GM23338 (cell line): ENCODE results near the gene SELENOO. TPM values are rescaled to one million over a fixed set of nuclear protein-coding genes. Genes with fewer than 3 reads are reported as not detected.

Source experiments
- ATAC-seq: fragments of 200-7000 bp; cut with Tn5 transposase; 3 replicates; pipeline ENCODE4 v1.9.1; 2020
- DNase-seq: peaks from one replicate; pipeline ENCODE4 v3.0.0-alpha.2; 2015; ENCODE audit warnings: low spot score
- H2AFZ ChIP-seq: fragments of 200-600 bp; sonication (generic); 2 replicates; pipeline ENCODE4 v1.8.0; 2016; ENCODE audit warnings: antibody characterized with exemption, mild to moderate bottlenecking, moderate library complexity
- H3F3A ChIP-seq: fragments of 200-600 bp; sonication (generic); replicated peaks from 2 replicates; pipeline ENCODE4 v1.8.0; 2017; ENCODE audit warnings: antibody characterized with exemption, mixed run types, low read depth
- H3K27ac ChIP-seq: fragments of 200-600 bp; sonication (generic); 2 replicates; pipeline ENCODE4 v1.6.1; 2016; ENCODE audit warnings: low read depth
- H3K27me3 ChIP-seq: fragments of 200-600 bp; sonication (generic); 2 replicates; pipeline ENCODE4 v1.8.0; 2016; ENCODE audit warnings: mild to moderate bottlenecking, mixed run types, moderate library complexity; ENCODE audit not compliant: insufficient read depth
- H3K36me3 ChIP-seq: fragments of 200-600 bp; sonication (generic); 2 replicates; pipeline ENCODE4 v1.8.0; 2016; ENCODE audit warnings: mild to moderate bottlenecking; ENCODE audit not compliant: insufficient read depth
- H3K4me1 ChIP-seq: fragments of 200-600 bp; sonication (generic); 2 replicates; pipeline ENCODE4 v1.8.0; 2016; ENCODE audit warnings: mild to moderate bottlenecking, moderate library complexity; ENCODE audit not compliant: insufficient read depth
- H3K4me2 ChIP-seq: fragments of 200-600 bp; sonication (generic); 2 replicates; pipeline ENCODE4 v1.7.1; 2017; ENCODE audit warnings: mixed run types
- H3K4me3 ChIP-seq: fragments of 200-600 bp; sonication (generic); 2 replicates; pipeline ENCODE4 v1.6.1; 2016; ENCODE audit warnings: mixed run types
- H3K79me2 ChIP-seq: fragments of 200-600 bp; sonication (generic); replicated peaks from 2 replicates; pipeline ENCODE4 v1.8.0; 2017; ENCODE audit warnings: mild to moderate bottlenecking; ENCODE audit not compliant: insufficient read depth
- H3K9me2 ChIP-seq: fragments of 200-600 bp; sonication (generic); 2 replicates; pipeline ENCODE4 v1.8.0; 2017; ENCODE audit not compliant: insufficient read depth
- H4K20me1 ChIP-seq: fragments of 200-600 bp; sonication (generic); replicated peaks from 2 replicates; pipeline ENCODE4 v1.8.0; 2017; ENCODE audit warnings: mild to moderate bottlenecking; ENCODE audit not compliant: insufficient read depth
- H3K27ac Mint-ChIP-seq: 2 replicates; pipeline ENCODE4 v1.8.0; 2020; ENCODE audit warnings: inconsistent platforms, mild to moderate bottlenecking, moderate library complexity, mixed read lengths
- H3K27me3 Mint-ChIP-seq: 3 replicates; pipeline ENCODE4 v1.8.0; 2022; ENCODE audit warnings: low read depth, mild to moderate bottlenecking, moderate library complexity, mixed read lengths, inconsistent platforms; ENCODE audit not compliant: insufficient read depth, poor library complexity
- H3K36me3 Mint-ChIP-seq: 3 replicates; pipeline ENCODE4 v1.8.0; 2021; ENCODE audit warnings: low read depth, mild to moderate bottlenecking, inconsistent platforms, moderate library complexity, mixed read lengths
- H3K4me1 Mint-ChIP-seq: 3 replicates; pipeline ENCODE4 v1.8.0; 2020; ENCODE audit warnings: mild to moderate bottlenecking, inconsistent platforms, mixed read lengths
- H3K4me3 Mint-ChIP-seq: 3 replicates; pipeline ENCODE4 v1.8.0; 2021; ENCODE audit warnings: moderate library complexity, mild to moderate bottlenecking, inconsistent platforms, mixed read lengths
- H3K9me3 Mint-ChIP-seq: 3 replicates; pipeline ENCODE4 v1.8.0; 2020; ENCODE audit warnings: moderate library complexity, mild to moderate bottlenecking, inconsistent platforms, mixed read lengths
- CREB1 ChIP-seq: fragments of 250-450 bp; sonication (Bioruptor Pico); IDR thresholded peaks from 2 replicates; pipeline ENCODE4 v1.5.0; 2020; ENCODE audit warnings: low read depth, mild to moderate bottlenecking, moderate library complexity
- CTCF ChIP-seq, 2 experiments: fragments of 200-600 bp in 1 of 2; sonication (generic) in 1 of 2; conservative IDR thresholded peaks; 2 replicates each; pipeline versions ENCODE4 v1.5.1 to v1.6.1; 2016 to 2017; ENCODE audit warnings: antibody characterized with exemption in 2 of 2, low read depth in 2 of 2, mild to moderate bottlenecking in 2 of 2, moderate library complexity in 1 of 2
- EZH2 ChIP-seq: fragments of 200-600 bp; sonication (generic); IDR thresholded peaks from one replicate; pipeline ENCODE4 v1.8.0; 2017; ENCODE audit warnings: antibody characterized with exemption, mild to moderate bottlenecking, low read depth; ENCODE audit not compliant: unreplicated experiment
- EZH2phosphoT487 ChIP-seq: fragments of 200-600 bp; sonication (generic); IDR thresholded peaks from one replicate; pipeline ENCODE4 v1.8.1; 2018; ENCODE audit warnings: antibody characterized with exemption; ENCODE audit not compliant: unreplicated experiment
- JUNB ChIP-seq: IDR thresholded peaks from one replicate; pipeline ENCODE4 v1.6.1; 2016; ENCODE audit warnings: antibody characterized with exemption; ENCODE audit not compliant: unreplicated experiment
- NANOG ChIP-seq: IDR thresholded peaks from 2 replicates; pipeline ENCODE4 v1.6.1; 2016; ENCODE audit warnings: antibody characterized with exemption, borderline replicate concordance
- POLR2AphosphoS5 ChIP-seq: IDR thresholded peaks from 2 replicates; pipeline ENCODE4 v1.6.1; 2016; ENCODE audit warnings: antibody characterized with exemption, low read depth
- STAT1 ChIP-seq: IDR thresholded peaks from one replicate; pipeline ENCODE4 v1.6.1; 2016; ENCODE audit warnings: antibody characterized with exemption; ENCODE audit not compliant: unreplicated experiment
- ZNF114 ChIP-seq: fragments of 250-450 bp; sonication (Bioruptor Pico); IDR thresholded peaks from 2 replicates; pipeline ENCODE4 v1.5.0; 2020; ENCODE audit warnings: mild to moderate bottlenecking, moderate library complexity
- ZNF331 ChIP-seq: fragments of 250-450 bp; sonication (Bioruptor Pico); IDR thresholded peaks from 2 replicates; pipeline ENCODE4 v1.5.0; 2020; ENCODE audit warnings: low read depth, mild to moderate bottlenecking, moderate library complexity
- polyA plus RNA-seq: library from polyadenylated mRNA; unstranded; fragments of >200 nt; fragmentation: Nextera tagmentation; extraction: Ambion mirVana; gene quantifications from 2 replicates; pipeline ENCODE4 v1.2.1, GENCODE V29; 2016
- total RNA-seq: library from RNA; depleted of rRNA; stranded (reverse); fragments of >200 nt; shearing (Covaris generic); gene quantifications from 2 replicates; pipeline ENCODE4 v1.2.3, GENCODE V29; 2014
- TF ChIP-seq, protein P1 (sequence below): IDR thresholded peaks from one replicate; pipeline ENCODE4 v1.6.1; 2018; ENCODE audit warnings: antibody characterized with exemption; ENCODE audit not compliant: unreplicated experiment
- TF ChIP-seq, protein P2 (sequence below): fragments of 250-450 bp; sonication (Bioruptor Pico); IDR thresholded peaks from 2 replicates; pipeline ENCODE4 v1.5.0; 2020; ENCODE audit warnings: mild to moderate bottlenecking, moderate library complexity
- TF ChIP-seq, protein P3 (sequence below): IDR thresholded peaks from 2 replicates; pipeline ENCODE4 v1.6.1; 2016; ENCODE audit warnings: antibody characterized with exemption

SELENOO gene
- total and polyA plus RNA-seq, 2 experiments from 2014 or later = 6.8 to 21.3 TPM

- Histone ChIP-seq H4K20me1 (no peaks in the 10 kb centered on the region), H3K79me2 (no peaks in the 10 kb centered on the region), H3K4me2 (no peak overlapping the region), H3K4me1 (peaks cover 9% of the 10 kb centered on the region), H3F3A (no peaks in the 10 kb centered on the region), H3K9me2 (no peaks in the 10 kb centered on the region), H3K4me3 (no peak overlapping the region), H3K27ac (no peak overlapping the region), H3K27me3 (0 out of 2 replicates have a peak, but pooled peaks cover 10% of the 10 kb centered on the region), H2AFZ (no peak overlapping the region), H3K36me3 (no peaks in the 10 kb centered on the region)
- TF ChIP-seq CTCF (conservative IDR thresholded peaks at IDR 0.05; ENCODE audit: low read depth in 2 of 2) (no peak), CREB1 (CRISPR knock-in tag) (no peak), STAT1 (no peak), ZNF331 (CRISPR knock-in tag) (no peak), NANOG (no peak), EZH2 (no peak), POLR2AphosphoS5 (no peak), EZH2phosphoT487 (no peak), ZNF114 (CRISPR knock-in tag) (no peak), JUNB (no peak)
- TF ChIP-seq, protein P1, sequence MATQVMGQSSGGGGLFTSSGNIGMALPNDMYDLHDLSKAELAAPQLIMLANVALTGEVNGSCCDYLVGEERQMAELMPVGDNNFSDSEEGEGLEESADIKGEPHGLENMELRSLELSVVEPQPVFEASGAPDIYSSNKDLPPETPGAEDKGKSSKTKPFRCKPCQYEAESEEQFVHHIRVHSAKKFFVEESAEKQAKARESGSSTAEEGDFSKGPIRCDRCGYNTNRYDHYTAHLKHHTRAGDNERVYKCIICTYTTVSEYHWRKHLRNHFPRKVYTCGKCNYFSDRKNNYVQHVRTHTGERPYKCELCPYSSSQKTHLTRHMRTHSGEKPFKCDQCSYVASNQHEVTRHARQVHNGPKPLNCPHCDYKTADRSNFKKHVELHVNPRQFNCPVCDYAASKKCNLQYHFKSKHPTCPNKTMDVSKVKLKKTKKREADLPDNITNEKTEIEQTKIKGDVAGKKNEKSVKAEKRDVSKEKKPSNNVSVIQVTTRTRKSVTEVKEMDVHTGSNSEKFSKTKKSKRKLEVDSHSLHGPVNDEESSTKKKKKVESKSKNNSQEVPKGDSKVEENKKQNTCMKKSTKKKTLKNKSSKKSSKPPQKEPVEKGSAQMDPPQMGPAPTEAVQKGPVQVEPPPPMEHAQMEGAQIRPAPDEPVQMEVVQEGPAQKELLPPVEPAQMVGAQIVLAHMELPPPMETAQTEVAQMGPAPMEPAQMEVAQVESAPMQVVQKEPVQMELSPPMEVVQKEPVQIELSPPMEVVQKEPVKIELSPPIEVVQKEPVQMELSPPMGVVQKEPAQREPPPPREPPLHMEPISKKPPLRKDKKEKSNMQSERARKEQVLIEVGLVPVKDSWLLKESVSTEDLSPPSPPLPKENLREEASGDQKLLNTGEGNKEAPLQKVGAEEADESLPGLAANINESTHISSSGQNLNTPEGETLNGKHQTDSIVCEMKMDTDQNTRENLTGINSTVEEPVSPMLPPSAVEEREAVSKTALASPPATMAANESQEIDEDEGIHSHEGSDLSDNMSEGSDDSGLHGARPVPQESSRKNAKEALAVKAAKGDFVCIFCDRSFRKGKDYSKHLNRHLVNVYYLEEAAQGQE = no peak
- TF ChIP-seq, protein P2, sequence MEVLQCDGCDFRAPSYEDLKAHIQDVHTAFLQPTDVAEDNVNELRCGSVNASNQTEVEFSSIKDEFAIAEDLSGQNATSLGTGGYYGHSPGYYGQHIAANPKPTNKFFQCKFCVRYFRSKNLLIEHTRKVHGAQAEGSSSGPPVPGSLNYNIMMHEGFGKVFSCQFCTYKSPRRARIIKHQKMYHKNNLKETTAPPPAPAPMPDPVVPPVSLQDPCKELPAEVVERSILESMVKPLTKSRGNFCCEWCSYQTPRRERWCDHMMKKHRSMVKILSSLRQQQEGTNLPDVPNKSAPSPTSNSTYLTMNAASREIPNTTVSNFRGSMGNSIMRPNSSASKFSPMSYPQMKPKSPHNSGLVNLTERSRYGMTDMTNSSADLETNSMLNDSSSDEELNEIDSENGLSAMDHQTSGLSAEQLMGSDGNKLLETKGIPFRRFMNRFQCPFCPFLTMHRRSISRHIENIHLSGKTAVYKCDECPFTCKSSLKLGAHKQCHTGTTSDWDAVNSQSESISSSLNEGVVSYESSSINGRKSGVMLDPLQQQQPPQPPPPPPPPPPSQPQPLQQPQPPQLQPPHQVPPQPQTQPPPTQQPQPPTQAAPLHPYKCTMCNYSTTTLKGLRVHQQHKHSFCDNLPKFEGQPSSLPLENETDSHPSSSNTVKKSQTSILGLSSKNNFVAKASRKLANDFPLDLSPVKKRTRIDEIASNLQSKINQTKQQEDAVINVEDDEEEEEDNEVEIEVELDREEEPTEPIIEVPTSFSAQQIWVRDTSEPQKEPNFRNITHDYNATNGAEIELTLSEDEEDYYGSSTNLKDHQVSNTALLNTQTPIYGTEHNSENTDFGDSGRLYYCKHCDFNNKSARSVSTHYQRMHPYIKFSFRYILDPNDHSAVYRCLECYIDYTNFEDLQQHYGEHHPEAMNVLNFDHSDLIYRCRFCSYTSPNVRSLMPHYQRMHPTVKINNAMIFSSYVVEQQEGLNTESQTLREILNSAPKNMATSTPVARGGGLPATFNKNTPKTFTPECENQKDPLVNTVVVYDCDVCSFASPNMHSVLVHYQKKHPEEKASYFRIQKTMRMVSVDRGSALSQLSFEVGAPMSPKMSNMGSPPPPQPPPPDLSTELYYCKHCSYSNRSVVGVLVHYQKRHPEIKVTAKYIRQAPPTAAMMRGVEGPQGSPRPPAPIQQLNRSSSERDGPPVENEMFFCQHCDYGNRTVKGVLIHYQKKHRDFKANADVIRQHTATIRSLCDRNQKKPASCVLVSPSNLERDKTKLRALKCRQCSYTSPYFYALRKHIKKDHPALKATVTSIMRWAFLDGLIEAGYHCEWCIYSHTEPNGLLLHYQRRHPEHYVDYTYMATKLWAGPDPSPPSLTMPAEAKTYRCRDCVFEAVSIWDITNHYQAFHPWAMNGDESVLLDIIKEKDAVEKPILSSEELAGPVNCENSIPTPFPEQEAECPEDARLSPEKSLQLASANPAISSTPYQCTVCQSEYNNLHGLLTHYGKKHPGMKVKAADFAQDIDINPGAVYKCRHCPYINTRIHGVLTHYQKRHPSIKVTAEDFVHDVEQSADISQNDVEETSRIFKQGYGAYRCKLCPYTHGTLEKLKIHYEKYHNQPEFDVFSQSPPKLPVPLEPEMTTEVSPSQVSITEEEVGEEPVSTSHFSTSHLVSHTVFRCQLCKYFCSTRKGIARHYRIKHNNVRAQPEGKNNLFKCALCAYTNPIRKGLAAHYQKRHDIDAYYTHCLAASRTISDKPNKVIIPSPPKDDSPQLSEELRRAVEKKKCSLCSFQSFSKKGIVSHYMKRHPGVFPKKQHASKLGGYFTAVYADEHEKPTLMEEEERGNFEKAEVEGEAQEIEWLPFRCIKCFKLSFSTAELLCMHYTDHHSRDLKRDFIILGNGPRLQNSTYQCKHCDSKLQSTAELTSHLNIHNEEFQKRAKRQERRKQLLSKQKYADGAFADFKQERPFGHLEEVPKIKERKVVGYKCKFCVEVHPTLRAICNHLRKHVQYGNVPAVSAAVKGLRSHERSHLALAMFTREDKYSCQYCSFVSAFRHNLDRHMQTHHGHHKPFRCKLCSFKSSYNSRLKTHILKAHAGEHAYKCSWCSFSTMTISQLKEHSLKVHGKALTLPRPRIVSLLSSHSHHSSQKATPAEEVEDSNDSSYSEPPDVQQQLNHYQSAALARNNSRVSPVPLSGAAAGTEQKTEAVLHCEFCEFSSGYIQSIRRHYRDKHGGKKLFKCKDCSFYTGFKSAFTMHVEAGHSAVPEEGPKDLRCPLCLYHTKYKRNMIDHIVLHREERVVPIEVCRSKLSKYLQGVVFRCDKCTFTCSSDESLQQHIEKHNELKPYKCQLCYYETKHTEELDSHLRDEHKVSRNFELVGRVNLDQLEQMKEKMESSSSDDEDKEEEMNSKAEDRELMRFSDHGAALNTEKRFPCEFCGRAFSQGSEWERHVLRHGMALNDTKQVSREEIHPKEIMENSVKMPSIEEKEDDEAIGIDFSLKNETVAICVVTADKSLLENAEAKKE (CRISPR knock-in tag) = no peak
- TF ChIP-seq, protein P3, sequence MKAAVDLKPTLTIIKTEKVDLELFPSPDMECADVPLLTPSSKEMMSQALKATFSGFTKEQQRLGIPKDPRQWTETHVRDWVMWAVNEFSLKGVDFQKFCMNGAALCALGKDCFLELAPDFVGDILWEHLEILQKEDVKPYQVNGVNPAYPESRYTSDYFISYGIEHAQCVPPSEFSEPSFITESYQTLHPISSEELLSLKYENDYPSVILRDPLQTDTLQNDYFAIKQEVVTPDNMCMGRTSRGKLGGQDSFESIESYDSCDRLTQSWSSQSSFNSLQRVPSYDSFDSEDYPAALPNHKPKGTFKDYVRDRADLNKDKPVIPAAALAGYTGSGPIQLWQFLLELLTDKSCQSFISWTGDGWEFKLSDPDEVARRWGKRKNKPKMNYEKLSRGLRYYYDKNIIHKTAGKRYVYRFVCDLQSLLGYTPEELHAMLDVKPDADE = no peak
- H3K36me3 Mint-ChIP-seq = peaks cover 4% of the 10 kb centered on the region; the same call in 1 of the 3 replicates
- H3K4me1 Mint-ChIP-seq = peaks cover 9% of the 10 kb centered on the region
- no peaks in the 10 kb centered on the region for H3K9me3 Mint-ChIP-seq
- ATAC-seq = no peak
- no peak overlapping the region; the same call in 2 of the 3 replicates for H3K4me3 Mint-ChIP-seq
- peaks cover 17% of the 10 kb centered on the region for H3K27me3 Mint-ChIP-seq
- DNase-seq = no peak
- no peak overlapping the region for H3K27ac Mint-ChIP-seq
Observed at GRCh38 chr22:50179937-50180726, 20.7 kb upstream of the SELENOO start.
